H1 (cell line): ENCODE data around the gene BET1L. TPM values are rescaled to one million over a fixed set of nuclear protein-coding genes. Genes with fewer than 3 reads are reported as not detected.

Source experiments
- CTCF ChIA-PET: fragments of 300-600 bp; sonication (Branson Sonifier 250); formaldehyde crosslinking; loops from one replicate; lab custom pipeline; 2021; ENCODE audit not compliant: partially characterized antibody; lab: Charles Lee
- POLR2A ChIA-PET: fragments of 300-600 bp; sonication (Branson Sonifier 250); formaldehyde crosslinking; loops from one replicate; lab custom pipeline; 2021; ENCODE audit warnings: inconsistent platforms; ENCODE audit not compliant: partially characterized antibody; lab: Charles Lee
- DNase-seq, 2 experiments: peaks; one replicate each; pipeline versions ENCODE4 v3.0.0 to v3.0.0-alpha.2; 2010 to 2022; ENCODE audit warnings: low spot score in 2 of 2, low read depth in 1 of 2, mixed read lengths in 1 of 2
- FAIRE-seq: peaks from 2 replicates; lab custom pipeline; 2011; peaks lifted over from hg19 to GRCh38; lab: Jason Lieb, UNC
- H2AFZ ChIP-seq: 2 replicates; pipeline ENCODE4 v1.8.1; 2012; ENCODE audit warnings: low read length, inconsistent platforms
- H2AK5ac ChIP-seq: 2 replicates; pipeline ENCODE4 v1.6.1; 2013; ENCODE audit warnings: low read depth, low read length
- H2BK120ac ChIP-seq: replicated peaks from 2 replicates; pipeline ENCODE3; 2013; ENCODE audit warnings: low read depth, low read length, inconsistent platforms
- H2BK12ac ChIP-seq: 2 replicates; pipeline ENCODE4 v1.6.1; 2013; ENCODE audit warnings: low read depth, low read length
- H2BK15ac ChIP-seq: 2 replicates; pipeline ENCODE4 v1.6.1; 2013; ENCODE audit warnings: low read length
- H2BK20ac ChIP-seq: 2 replicates; pipeline ENCODE4 v1.6.1; 2013; ENCODE audit warnings: low read length
- H2BK5ac ChIP-seq: 2 replicates; pipeline ENCODE4 v1.6.1; 2013; ENCODE audit warnings: low read depth, low read length
- H3K14ac ChIP-seq: 2 replicates; pipeline ENCODE4 v1.6.1; 2013; ENCODE audit warnings: inconsistent platforms; ENCODE audit not compliant: insufficient read length
- H3K18ac ChIP-seq: 2 replicates; pipeline ENCODE4 v1.6.1; 2013; ENCODE audit warnings: low read length; ENCODE audit errors: extremely low read depth
- H3K23ac ChIP-seq: 2 replicates; pipeline ENCODE4 v1.6.1; 2013; ENCODE audit warnings: inconsistent platforms; ENCODE audit not compliant: insufficient read length
- H3K23me2 ChIP-seq: 2 replicates; pipeline ENCODE4 v1.6.1; 2013; ENCODE audit warnings: low read depth, low read length
- H3K27ac ChIP-seq: 2 replicates; pipeline ENCODE4 v1.6.1; 2011; ENCODE audit warnings: low read depth, low read length, inconsistent platforms
- H3K27me3 ChIP-seq, 4 experiments: replicated peaks in 1 of 4; 1 replicate in 1 of 4; 2 replicates in 3 of 4; pipeline versions ENCODE4 v1.6.1 to v1.8.1; 2011 to 2013; ENCODE audit warnings: low read length in 3 of 4, mild to moderate bottlenecking in 3 of 4, inconsistent platforms in 2 of 4, mixed read lengths in 2 of 4, moderate library complexity in 1 of 4; ENCODE audit not compliant: control insufficient read depth in 3 of 4, insufficient read depth in 3 of 4; ENCODE audit errors: extremely low read depth in 1 of 4
- H3K36me3 ChIP-seq, 4 experiments: 2 replicates each; pipeline versions ENCODE4 v1.6.1 to v1.8.1; 2011 to 2013; ENCODE audit warnings: mild to moderate bottlenecking in 4 of 4, low read length in 3 of 4, moderate library complexity in 2 of 4, control low read depth in 1 of 4, inconsistent platforms in 1 of 4; ENCODE audit not compliant: insufficient read depth in 4 of 4, control insufficient read depth in 2 of 4
- H3K4ac ChIP-seq: replicated peaks from 2 replicates; pipeline ENCODE3; 2013; ENCODE audit warnings: low read length, low read depth, mixed read lengths, inconsistent platforms; ENCODE audit not compliant: insufficient read length
- H3K4me1 ChIP-seq, 4 experiments: replicated peaks in 1 of 4; 1 replicate in 1 of 4; 2 replicates in 3 of 4; pipeline versions ENCODE4 v1.6.1 to v1.8.1; 2011 to 2013; ENCODE audit warnings: low read length in 3 of 4, inconsistent platforms in 2 of 4, mixed read lengths in 1 of 4; ENCODE audit not compliant: insufficient read depth in 4 of 4, control insufficient read depth in 3 of 4
- H3K4me2 ChIP-seq, 2 experiments: 2 replicates each; pipeline versions ENCODE4 v1.6.1 to v1.8.1; 2011 to 2013; ENCODE audit warnings: low read depth in 2 of 2, low read length in 2 of 2, control low read depth in 1 of 2, inconsistent platforms in 1 of 2, mild to moderate bottlenecking in 1 of 2; ENCODE audit not compliant: insufficient read depth in 1 of 2
- H3K4me3 ChIP-seq, 4 experiments: fragments of 200-600, 300-600 bp in 1 of 4; sonication (generic), shearing (Covaris generic), sonication (Bioruptor Twin) in 1 of 4; 2 replicates each; pipeline versions ENCODE4 v1.5.1 to v1.8.1; 2011 to 2016; ENCODE audit warnings: low read length in 4 of 4, low read depth in 3 of 4, control low read depth in 2 of 4, inconsistent platforms in 2 of 4, mild to moderate bottlenecking in 2 of 4, mixed read lengths in 1 of 4, moderate library complexity in 1 of 4; ENCODE audit not compliant: insufficient read depth in 2 of 4; ENCODE audit errors: extremely low read depth in 1 of 4
- H3K56ac ChIP-seq: replicated peaks from 2 replicates; pipeline ENCODE3; 2013; ENCODE audit warnings: low read depth, mild to moderate bottlenecking, mixed read lengths, low read length, inconsistent platforms; ENCODE audit not compliant: insufficient read length
- H3K79me1 ChIP-seq: 2 replicates; pipeline ENCODE4 v1.6.1; 2013; ENCODE audit warnings: low read depth, low read length, control low read depth
- H3K79me2 ChIP-seq, 2 experiments: 2 replicates each; pipeline versions ENCODE4 v1.6.1 to v1.8.1; 2012 to 2013; ENCODE audit warnings: low read length in 2 of 2, mild to moderate bottlenecking in 2 of 2, inconsistent platforms in 1 of 2; ENCODE audit not compliant: insufficient read depth in 2 of 2, control insufficient read depth in 1 of 2
- H3K9ac ChIP-seq, 4 experiments: replicated peaks in 1 of 4; 1 replicate in 1 of 4; 2 replicates in 3 of 4; pipeline versions ENCODE4 v1.6.1 to v1.8.1; 2011 to 2013; ENCODE audit warnings: low read depth in 3 of 4, low read length in 3 of 4, control low read depth in 2 of 4, mild to moderate bottlenecking in 2 of 4, moderate library complexity in 2 of 4, inconsistent platforms in 1 of 4; ENCODE audit errors: extremely low read depth in 1 of 4
- H3K9me3 ChIP-seq, 2 experiments: 2 replicates each; pipeline versions ENCODE4 v1.6.1 to v1.8.1; 2012 to 2013; ENCODE audit warnings: mild to moderate bottlenecking in 2 of 2, moderate library complexity in 2 of 2, control low read depth in 1 of 2, inconsistent platforms in 1 of 2, low read depth in 1 of 2, low read length in 1 of 2, mixed read lengths in 1 of 2; ENCODE audit not compliant: insufficient read depth in 2 of 2
- H4K20me1 ChIP-seq, 2 experiments: replicated peaks in 1 of 2; 2 replicates each; pipeline versions ENCODE3 to v1.8.1; 2011 to 2013; ENCODE audit warnings: inconsistent platforms in 2 of 2, low read length in 2 of 2, mild to moderate bottlenecking in 1 of 2; ENCODE audit not compliant: insufficient read depth in 2 of 2, control insufficient read depth in 1 of 2
- H4K5ac ChIP-seq: 2 replicates; pipeline ENCODE4 v1.6.1; 2013; ENCODE audit warnings: low read length, low read depth, mixed read lengths, inconsistent platforms; ENCODE audit not compliant: insufficient read length
- H4K8ac ChIP-seq: 2 replicates; pipeline ENCODE4 v1.8.0; 2013; ENCODE audit warnings: mild to moderate bottlenecking, moderate library complexity, low read length, inconsistent platforms; ENCODE audit not compliant: insufficient read depth; ENCODE audit errors: extremely low read depth
- H4K91ac ChIP-seq: replicated peaks from 2 replicates; pipeline ENCODE3; 2013; ENCODE audit warnings: low read length, mixed read lengths, inconsistent platforms; ENCODE audit not compliant: insufficient read length
- BACH1 ChIP-seq: IDR thresholded peaks from 2 replicates; pipeline ENCODE4 v1.6.1; 2012; ENCODE audit warnings: low read length, improper control_type of control experiment
- CTCF ChIP-seq, 3 experiments: IDR thresholded peaks; 1 replicate in 2 of 3; 2 replicates in 1 of 3; pipeline versions ENCODE4 v1.5.1 to v1.6.1; 2011; ENCODE audit warnings: low read length in 3 of 3, mild to moderate bottlenecking in 3 of 3, inconsistent platforms in 2 of 3, low read depth in 1 of 3, moderate library complexity in 1 of 3; ENCODE audit not compliant: insufficient read depth in 1 of 3; ENCODE audit errors: control extremely low read depth in 1 of 3
- KDM1A ChIP-seq: fragments of 200-600, 300-600 bp; sonication (generic); IDR thresholded peaks from 2 replicates; pipeline ENCODE4 v1.7.1; 2016; ENCODE audit warnings: mild to moderate bottlenecking, low read length, borderline replicate concordance
- NRF1 ChIP-seq: IDR thresholded peaks from 2 replicates; pipeline ENCODE4 v1.6.1; 2011; ENCODE audit warnings: mild to moderate bottlenecking, low read depth, low read length, improper control_type of control experiment
- RAD21 ChIP-seq, 2 experiments: IDR thresholded peaks in 1 of 2; conservative IDR thresholded peaks in 1 of 2; 2 replicates each; pipeline ENCODE4 v1.6.1; 2011; ENCODE audit warnings: low read depth in 2 of 2, low read length in 2 of 2, improper control_type of control experiment in 1 of 2, inconsistent platforms in 1 of 2, mild to moderate bottlenecking in 1 of 2, moderate library complexity in 1 of 2
- SIRT6 ChIP-seq: IDR thresholded peaks from one replicate; pipeline ENCODE4 v1.7.1; 2012; ENCODE audit warnings: low read length, inconsistent platforms
- whole genome bisulfite sequencing, 2 experiments: shearing (Covaris generic) in 1 of 2; methylation state at CpG; one replicate each; pipeline versions ENCODE4 v1.1.6 to v1.1.7; 2013 to 2015; ENCODE audit warnings: low lambda C conversion rate in 2 of 2, mixed read lengths in 2 of 2, inconsistent platforms in 1 of 2, low coverage in 1 of 2, missing lambda C conversion rate in 1 of 2; ENCODE audit not compliant: insufficient replicate concordance in 2 of 2, insufficient coverage in 1 of 2, insufficient read length in 1 of 2; ENCODE audit errors: extremely low coverage in 1 of 2, missing lambda C conversion rate in 1 of 2; 5-methylcytosine and 5-hydroxymethylcytosine counted together
- polyA plus RNA-seq, 7 experiments: library from polyadenylated mRNA; depleted of rRNA in 3 of 7; stranded (reverse) in 5 of 7; unstranded in 2 of 7; fragments of >200 nt in 5 of 7; fragments of 200-250 nt in 2 of 7; gene quantifications; 1 replicate in 5 of 7; 2 replicates in 1 of 7; 4 replicates in 1 of 7; pipeline versions ENCODE4 v1.2.1 to v1.2.3, GENCODE V29; 2011 to 2013; ENCODE audit warnings: missing spikeins in 2 of 7, mixed read lengths in 2 of 7
- total RNA-seq: library from RNA; stranded (reverse); fragmentation: NEBNext Ultra II Directional; extraction: Animal tissue kit (Norgen Biotek cat#: 25700); gene quantifications from 2 replicates; pipeline ENCODE4 v1.2.1, GENCODE V29; 2021

The BET1L gene
- total and polyA plus RNA-seq, 2 of the 8 experiments (the other 6 are each of a cell fraction or from before 2014, with no cell fraction given) = 40.2 to 61.9 TPM

- H4K8ac ChIP-seq = no peak overlapping the region
- 72% methylated on average over 10 of the region's 10 CpGs; no CpG with 5 or more reads in 1 of the 2 experiments for WGBS, 2 experiments
- FAIRE-seq = peak; percentile 91
- H3K23me2 ChIP-seq = peaks cover 3% of the 10 kb centered on the region
- no peak overlapping the region for H2BK15ac ChIP-seq
- no peak overlapping the region for H4K91ac ChIP-seq
- no peaks in the 10 kb centered on the region for H3K79me1 ChIP-seq
- peaks cover 17 to 47% (median 42%) of the 10 kb centered on the region in 4 experiments for H3K36me3 ChIP-seq
- no peak overlapping the region for H3K27ac ChIP-seq
- no peak overlapping the region for H2BK5ac ChIP-seq
- no peak overlapping the region for H3K14ac ChIP-seq
- TF ChIP-seq NRF1 (no peak), SIRT6 (no peak), BACH1 (no peak), CTCF (IDR thresholded peaks at IDR 0.05; ENCODE audit: control extremely low read depth in 1 of 3, insufficient read depth in 1 of 3, low read depth in 1 of 3, low read length in 3 of 3) (peak; percentile 82 to 94 (median 85)), RAD21 (IDR thresholded peaks at IDR 0.05 in 1 of 2, conservative IDR thresholded peaks at IDR 0.05 in 1 of 2; ENCODE audit: low read depth in 2 of 2, low read length in 2 of 2) (peak; percentile 86 to 88), KDM1A (no peak)
- no peaks in the 10 kb centered on the region for H3K4me1 ChIP-seq
- H2BK120ac ChIP-seq = no peak overlapping the region
- CTCF ChIA-PET = interaction anchor here (0.9 to 9.8 kb wide), 44 partner anchors 9 to 268 kb away, joined by 3 to 212 read pairs (median 8); partner anchors contain the start of genes B4GALNT4, IFITM2, IFITM5 and NLRP6
- H4K20me1 ChIP-seq = no peaks in the 10 kb centered on the region
- H3K4ac ChIP-seq = no peak overlapping the region
- H2AFZ ChIP-seq = no peak overlapping the region
- H3K4me2 ChIP-seq = no peak overlapping the region
- H3K9me3 ChIP-seq = no peaks in the 10 kb centered on the region
- no peak overlapping the region for H2BK12ac ChIP-seq
- POLR2A ChIA-PET = interaction anchor here (0.8 to 3.1 kb wide), 17 partner anchors 14 to 143 kb away, joined by 3 to 9 read pairs (median 4); partner anchors contain the start of genes BET1L, PKP3, PSMD13 and RIC8A
- no peak overlapping the region for H3K56ac ChIP-seq
- no peaks in the 10 kb centered on the region for H3K79me2 ChIP-seq
- H3K27me3 ChIP-seq = no peaks in the 10 kb centered on the region; a peak in 1 of 7 replicates
- no peak overlapping the region for H2AK5ac ChIP-seq
- H3K18ac ChIP-seq = no peak overlapping the region
- no peak overlapping the region for H3K9ac ChIP-seq
- DNase-seq = peak; percentile 51 to 94
- H4K5ac ChIP-seq = no peak overlapping the region
- H3K23ac ChIP-seq = no peak overlapping the region
- no peak overlapping the region for H3K4me3 ChIP-seq
- no peak overlapping the region for H2BK20ac ChIP-seq
These were observed 43.6 kb upstream of the BET1L start for GRCh38 chr11:250740-251299.
